ENCODE results near the gene OR2G6. TPM values are rescaled to one million over a fixed set of nuclear protein-coding genes. Genes with fewer than 3 reads are reported as not detected.
"Not testable (repeated sequence)": the region's sequence is repeated elsewhere in the genome, so short reads cannot be mapped to it uniquely, and the experiment has no call there.

Gene OR2G6
- total and polyA plus RNA-seq, 10 of the 15 experiments (the other 5 are each of a cell fraction or from before 2014, with no cell fraction given): 0.21 to 2.2 (median 0.71) TPM

DNA sequence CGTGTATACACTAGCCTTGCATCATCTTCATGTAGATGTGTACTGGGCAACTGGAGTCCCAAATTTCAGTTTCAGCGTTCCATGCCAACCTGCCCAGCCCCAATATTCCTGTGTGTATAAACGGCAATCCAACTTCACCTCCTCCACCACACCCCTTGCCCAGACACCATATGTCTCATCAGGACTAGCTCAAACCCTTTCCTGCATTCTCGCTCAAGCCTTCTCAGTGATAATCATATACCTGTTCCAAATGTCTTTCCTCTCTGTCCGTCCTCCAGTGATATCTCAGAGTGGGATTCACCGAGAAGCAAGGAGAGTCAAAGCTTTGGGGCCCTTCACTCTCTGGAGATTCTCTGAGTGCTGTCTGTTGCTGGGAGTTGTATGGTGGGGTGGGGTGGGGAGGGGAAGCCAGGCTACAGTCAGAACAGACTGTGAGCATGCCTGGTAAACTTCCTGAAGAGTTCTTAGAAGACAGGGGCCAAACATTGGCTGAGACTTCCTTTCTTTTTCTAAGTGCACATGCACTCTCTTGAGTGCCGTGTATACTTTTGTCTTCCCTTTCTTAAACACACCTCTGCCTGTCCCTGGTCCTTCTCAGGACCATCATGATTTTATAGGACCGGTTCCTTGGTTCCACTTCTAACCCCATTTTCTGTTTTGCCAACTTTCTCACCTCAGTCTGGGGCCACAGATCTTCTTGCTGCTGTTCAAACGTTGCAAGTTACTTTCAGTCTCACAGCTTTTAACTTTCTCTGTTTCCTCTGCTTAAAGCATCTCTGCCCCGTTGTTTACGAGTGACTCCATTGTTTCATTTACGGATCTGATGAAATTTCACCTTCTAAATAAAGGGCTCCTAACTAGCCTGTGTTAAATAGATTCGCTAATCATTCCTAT is 25.9 kb upstream of the OR2G6 start:
- H3K4me1 ChIP-seq (ENCODE audit: control insufficient read depth, insufficient read depth, low read length); H3K79me2 ChIP-seq (ENCODE audit: control insufficient read depth, insufficient read depth, low read length); H4K20me1 ChIP-seq (ENCODE audit: control insufficient read depth, insufficient read depth); H3K36me3 ChIP-seq (ENCODE audit: control insufficient read depth in 2 of 2, insufficient read depth in 2 of 2, low read length in 1 of 2); H3K27me3 ChIP-seq (replicated peaks in 1 of 2; ENCODE audit: control insufficient read depth in 2 of 2, insufficient read depth in 2 of 2, low read length in 1 of 2); in situ Hi-C loops (cut with MboI); POLR2A ChIA-PET; H3K9me3 ChIP-seq (replicated peaks; ENCODE audit: control insufficient read depth, insufficient read depth, low read length): not testable (repeated sequence)
- ATAC-seq: peak; percentile 83
- 42% methylated on average over 13 of the region's 13 CpGs for WGBS (ENCODE audit: insufficient coverage, insufficient replicate concordance, low lambda C conversion rate, missing lambda C conversion rate)
- intact Hi-C loops (cut with micrococcal nuclease; ENCODE audit: unreplicated experiment): loop anchor here (5.0 kb wide), 1 partner anchor 325 kb away; no protein-coding TSS in a partner anchor
- H2AFZ ChIP-seq (ENCODE audit: control insufficient read depth, low read depth, low read length): peak overlapping the region; percentile 84
- peak overlapping the region; percentile 40 for H3K4me3 ChIP-seq
- peak; percentile 75 for FAIRE-seq
- DNase-seq (ENCODE audit: low read depth, low spot score): peak; percentile 50
- peak overlapping the region; percentile 84 for H3K4me2 ChIP-seq (ENCODE audit: control insufficient read depth, insufficient read depth)
- SMC1A ChIA-PET (ENCODE audit: uncharacterized antibody, unreplicated experiment): interaction anchor here (1.6 kb wide), 1 partner anchor 206 kb away, joined by 7 read pairs; no protein-coding TSS in a partner anchor
- CTCF ChIA-PET: interaction anchor here (0.6 kb wide), 1 partner anchor 331 kb away, joined by 3 read pairs; no protein-coding TSS in a partner anchor
- BruUV-seq (replicated peaks): TSS peak; percentile 91
- peak overlapping the region; percentile 61 for H3K9ac ChIP-seq (ENCODE audit: control insufficient read depth, insufficient read depth, low read length)
- peak overlapping the region; percentile 83 for H3K27ac ChIP-seq (ENCODE audit: control insufficient read depth, insufficient read depth)
- RAD21 ChIA-PET (ENCODE audit: unreplicated experiment): interaction anchor here (1.0 kb wide), 1 partner anchor 77 kb away, joined by 3 read pairs; no protein-coding TSS in a partner anchor
- 0 out of 2 replicates have a peak, but pooled peaks have one; percentile 28 for TF ChIP-seq POLR2AphosphoS5 (IDR thresholded peaks at IDR 0.05; ENCODE audit: low read length)
- TF ChIP-seq ETV6 (conservative IDR thresholded peaks at IDR 0.05 in 1 of 2, IDR thresholded peaks at IDR 0.05 in 1 of 2; ENCODE audit: borderline replicate concordance in 1 of 2, low read depth in 1 of 2): 0 out of 4 replicates have a peak, but pooled peaks of 1 of the 2 experiments have one; percentile 40
- TF ChIP-seq SKIL (IDR thresholded peaks at IDR 0.05; ENCODE audit: low read depth, poor library complexity, severe bottlenecking): peak; percentile 84
- TF ChIP-seq, protein P1, sequence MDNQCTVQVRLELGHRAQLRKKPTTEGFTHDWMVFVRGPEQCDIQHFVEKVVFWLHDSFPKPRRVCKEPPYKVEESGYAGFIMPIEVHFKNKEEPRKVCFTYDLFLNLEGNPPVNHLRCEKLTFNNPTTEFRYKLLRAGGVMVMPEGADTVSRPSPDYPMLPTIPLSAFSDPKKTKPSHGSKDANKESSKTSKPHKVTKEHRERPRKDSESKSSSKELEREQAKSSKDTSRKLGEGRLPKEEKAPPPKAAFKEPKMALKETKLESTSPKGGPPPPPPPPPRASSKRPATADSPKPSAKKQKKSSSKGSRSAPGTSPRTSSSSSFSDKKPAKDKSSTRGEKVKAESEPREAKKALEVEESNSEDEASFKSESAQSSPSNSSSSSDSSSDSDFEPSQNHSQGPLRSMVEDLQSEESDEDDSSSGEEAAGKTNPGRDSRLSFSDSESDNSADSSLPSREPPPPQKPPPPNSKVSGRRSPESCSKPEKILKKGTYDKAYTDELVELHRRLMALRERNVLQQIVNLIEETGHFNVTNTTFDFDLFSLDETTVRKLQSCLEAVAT (IDR thresholded peaks at IDR 0.05): peak; percentile 35; the same call in 1 of the 2 replicates
- peak; percentile 37; the same call in 1 of the 2 replicates for TF ChIP-seq SMAD5 (IDR thresholded peaks at IDR 0.05; ENCODE audit: low read depth)
- 0 out of 2 replicates have a peak, but pooled peaks have one; percentile 36 for TF ChIP-seq PML (IDR thresholded peaks at IDR 0.05; ENCODE audit: low read length)
- peak; percentile 68 for TF ChIP-seq ZNF687 (IDR thresholded peaks at IDR 0.05)
- 0 out of 2 replicates have a peak, but pooled peaks have one; percentile 45 for TF ChIP-seq SMARCA5 (IDR thresholded peaks at IDR 0.05)
- TF ChIP-seq RUNX3 (IDR thresholded peaks at IDR 0.05; ENCODE audit: low read length): peak; percentile 25; the same call in 1 of the 2 replicates
- peak; percentile 22; the same call in 1 of the 2 replicates for TF ChIP-seq NFIC (IDR thresholded peaks at IDR 0.05; ENCODE audit: low read depth, low read length)
- 0 out of 2 replicates have a peak, but pooled peaks have one; percentile 43 for TF ChIP-seq CBX5 (IDR thresholded peaks at IDR 0.05; ENCODE audit: low read depth)
- TF ChIP-seq, protein P2, sequence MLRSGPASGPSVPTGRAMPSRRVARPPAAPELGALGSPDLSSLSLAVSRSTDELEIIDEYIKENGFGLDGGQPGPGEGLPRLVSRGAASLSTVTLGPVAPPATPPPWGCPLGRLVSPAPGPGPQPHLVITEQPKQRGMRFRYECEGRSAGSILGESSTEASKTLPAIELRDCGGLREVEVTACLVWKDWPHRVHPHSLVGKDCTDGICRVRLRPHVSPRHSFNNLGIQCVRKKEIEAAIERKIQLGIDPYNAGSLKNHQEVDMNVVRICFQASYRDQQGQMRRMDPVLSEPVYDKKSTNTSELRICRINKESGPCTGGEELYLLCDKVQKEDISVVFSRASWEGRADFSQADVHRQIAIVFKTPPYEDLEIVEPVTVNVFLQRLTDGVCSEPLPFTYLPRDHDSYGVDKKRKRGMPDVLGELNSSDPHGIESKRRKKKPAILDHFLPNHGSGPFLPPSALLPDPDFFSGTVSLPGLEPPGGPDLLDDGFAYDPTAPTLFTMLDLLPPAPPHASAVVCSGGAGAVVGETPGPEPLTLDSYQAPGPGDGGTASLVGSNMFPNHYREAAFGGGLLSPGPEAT (IDR thresholded peaks at IDR 0.05; ENCODE audit: low read depth): 0 out of 2 replicates have a peak, but pooled peaks have one; percentile 11
